GM19099 (cell line): ENCODE data around the gene AFG1L.

Experiments
- POLR2A ChIP-seq: IDR thresholded peaks from 3 replicates; pipeline ENCODE4 v1.6.1; 2011; ENCODE audit warnings: low read depth; ENCODE audit not compliant: insufficient read length; ENCODE audit errors: extremely low read depth

Gene AFG1L

GRCh38 chr6:108364470-108364869, 69.6 kb downstream of the AFG1L start:
- TF ChIP-seq POLR2A: no peak

GRCh38 chr6:108365478-108365877, 70.6 kb downstream of the AFG1L start:
- TF ChIP-seq POLR2A: no peak

DNA sequence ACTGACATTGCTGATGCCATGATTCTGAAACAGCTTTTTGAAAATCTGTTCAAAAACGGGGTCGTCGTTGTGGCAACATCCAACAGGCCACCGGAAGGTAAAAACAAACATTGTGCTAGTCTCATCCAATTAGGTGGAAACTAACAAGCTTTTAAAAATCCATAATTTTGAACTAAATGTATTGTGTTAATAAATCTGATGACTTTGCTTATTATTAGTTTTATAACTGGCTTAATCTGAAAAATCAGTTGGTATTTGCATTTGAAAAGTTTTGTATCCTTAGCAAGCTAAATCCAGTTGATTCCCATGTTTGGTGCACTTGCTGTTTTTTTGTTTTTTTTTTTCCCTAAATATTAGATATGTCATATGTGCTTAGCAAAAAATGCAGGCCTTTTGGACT, 71.4 kb downstream of the AFG1L start:
- TF ChIP-seq POLR2A: no peak

DNA sequence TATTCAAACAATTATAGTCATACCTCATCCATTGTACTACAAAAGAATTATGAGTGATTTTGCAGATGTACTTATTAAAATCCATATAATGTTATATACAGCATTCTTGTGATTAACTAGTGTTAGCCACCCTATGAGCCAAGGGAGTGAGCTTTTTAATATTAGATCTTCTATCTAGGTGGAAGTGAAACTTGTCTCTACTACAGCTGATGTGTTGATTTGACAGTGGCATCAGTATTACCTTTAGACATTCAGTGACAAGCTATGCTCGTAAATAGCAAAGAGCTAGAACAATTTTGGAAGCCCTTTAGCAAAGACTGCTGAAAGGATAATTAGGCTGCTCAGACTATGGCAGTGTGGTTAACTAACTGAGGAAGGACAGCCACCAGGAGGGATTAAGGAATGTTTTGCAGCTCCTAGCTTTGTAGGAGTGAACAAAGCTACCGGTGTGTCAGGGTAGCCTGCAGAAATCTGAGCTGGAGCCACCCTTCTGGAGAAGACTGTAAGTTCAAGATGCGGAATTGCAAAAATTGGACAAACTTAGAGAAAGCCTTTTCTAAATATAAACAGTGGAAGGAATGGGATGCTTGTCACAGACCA, 73.7 kb downstream of the AFG1L start:
- no peak for TF ChIP-seq POLR2A

DNA sequence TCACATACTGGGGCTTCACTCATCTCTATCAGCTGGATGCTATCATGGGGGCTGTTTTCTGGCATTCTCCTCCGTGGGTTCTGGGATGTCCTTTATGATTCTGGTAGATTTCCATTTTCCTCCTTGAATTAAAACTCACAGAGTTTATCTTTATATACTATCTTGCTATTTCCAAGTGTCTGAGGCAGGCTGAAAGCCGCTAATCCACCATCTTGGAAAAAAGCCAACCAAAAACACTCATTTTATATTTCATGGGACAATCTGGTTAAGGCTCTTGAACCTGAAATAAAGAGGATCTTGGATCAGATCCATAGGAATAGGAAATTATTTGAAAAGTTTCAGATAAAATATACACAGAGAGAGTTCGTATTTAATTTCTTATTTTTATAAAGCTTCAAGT, 86.0 kb downstream of the AFG1L start:
- TF ChIP-seq POLR2A: no peak

- no peak for TF ChIP-seq POLR2A
Measured at GRCh38 chr6:108383981-108384380, 89.1 kb downstream of the AFG1L start.

GRCh38 chr6:108395297-108395696, 100.4 kb downstream of the AFG1L start:
- TF ChIP-seq POLR2A: no peak

DNA sequence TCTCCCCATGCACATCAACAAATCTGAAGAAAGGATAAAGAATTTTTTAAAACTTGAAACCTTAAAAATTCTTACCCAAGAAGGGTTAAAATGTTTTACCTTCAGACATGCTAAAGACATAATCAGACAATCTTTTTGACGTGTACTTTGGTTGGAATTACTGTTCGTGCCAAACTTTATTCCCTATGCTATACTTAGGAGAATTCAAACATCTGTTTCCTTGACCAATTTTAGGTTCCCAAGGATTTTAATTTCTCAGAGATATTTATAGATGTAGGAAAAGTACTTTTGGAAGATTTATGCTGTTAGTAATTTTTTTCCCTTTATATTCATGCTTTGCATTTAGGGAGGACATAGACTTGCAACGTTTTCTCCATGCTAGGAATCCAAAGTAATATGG, 108.4 kb downstream of the AFG1L start:
- TF ChIP-seq POLR2A: no peak

DNA sequence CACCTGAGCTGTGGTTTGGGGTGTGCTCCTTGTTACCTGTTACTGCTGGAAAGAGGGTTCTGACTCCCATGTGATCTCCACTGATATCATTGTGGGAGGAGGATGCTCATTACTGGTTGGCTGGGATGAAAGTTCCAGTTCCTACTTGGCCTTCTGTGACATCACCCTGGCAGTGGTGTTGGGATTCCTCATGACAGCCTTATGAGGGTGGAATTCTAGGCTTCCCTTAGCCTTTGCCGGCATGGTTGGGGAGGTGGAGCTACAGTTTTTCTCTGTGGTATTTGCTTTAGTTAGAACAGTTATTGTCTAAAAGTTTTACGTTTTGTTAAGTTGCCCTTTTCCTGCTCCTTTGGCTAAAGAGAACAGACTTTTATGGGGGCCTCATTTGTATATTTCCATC, 112.1 kb downstream of the AFG1L start:
- TF ChIP-seq POLR2A: no peak

DNA sequence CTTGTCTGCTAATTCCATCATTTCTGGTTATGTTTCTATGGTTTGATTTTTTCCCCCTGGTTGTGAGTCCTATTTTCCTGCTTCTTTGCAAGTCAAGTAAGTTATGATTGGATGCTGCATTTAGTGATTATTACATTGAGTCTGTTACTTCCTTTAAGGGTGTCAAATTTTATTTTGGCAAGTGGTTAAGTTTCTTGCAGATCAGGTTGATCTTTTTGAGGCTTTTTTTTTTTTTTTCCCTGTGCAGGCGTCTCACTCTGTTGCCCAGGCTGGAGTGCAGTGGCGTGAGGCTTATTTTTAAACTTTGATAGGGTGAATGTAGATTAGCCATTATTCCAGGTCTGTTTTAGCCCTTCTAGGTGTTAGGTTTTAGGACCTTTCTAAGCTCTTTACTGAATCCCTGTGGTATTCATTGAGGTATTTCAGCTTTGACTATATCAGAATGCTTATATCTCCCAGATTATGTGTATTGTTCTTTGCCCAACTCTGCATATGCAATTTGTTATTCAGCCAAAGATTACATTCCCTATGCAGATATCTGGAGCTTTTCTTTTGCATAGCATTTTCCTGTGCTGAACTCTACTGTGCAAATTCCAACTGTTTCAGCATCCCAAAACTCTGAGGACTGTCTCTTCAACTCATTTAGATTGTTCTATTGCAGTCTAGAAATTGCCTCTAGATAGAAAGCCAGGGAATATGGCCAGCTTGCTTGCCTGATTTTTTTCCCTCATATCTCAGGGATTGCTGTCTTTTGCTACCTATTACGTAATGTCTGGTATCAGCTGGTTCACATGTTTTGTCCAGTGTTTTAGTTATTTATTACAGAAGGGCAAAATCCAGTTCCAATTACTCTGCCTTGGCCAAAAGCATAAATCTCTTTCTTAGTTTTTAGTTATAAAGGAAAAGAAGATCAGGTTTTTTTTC, 113.3 kb downstream of the AFG1L start:
- TF ChIP-seq POLR2A: no peak

GRCh38 chr6:108408861-108409260, 114.0 kb downstream of the AFG1L start:
- no peak for TF ChIP-seq POLR2A

DNA sequence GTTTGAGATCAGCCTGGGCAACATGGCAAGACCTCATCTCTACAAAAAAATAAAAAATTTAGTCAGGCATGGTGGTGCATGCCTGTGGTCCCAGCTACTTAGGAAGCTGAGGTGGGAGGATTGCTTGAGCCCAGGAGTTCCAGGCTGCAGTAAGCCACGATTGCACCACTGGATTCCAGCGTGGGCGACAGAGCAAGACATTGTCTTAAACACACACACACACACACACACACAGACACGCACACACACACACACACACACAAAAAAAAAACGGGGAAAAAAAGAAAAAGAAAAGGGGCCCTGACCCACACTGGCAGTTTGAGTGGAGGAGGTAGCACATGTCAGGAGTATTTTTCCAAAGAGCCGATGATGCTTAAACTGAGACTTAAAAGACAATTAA, 122.2 kb downstream of the AFG1L start:
- TF ChIP-seq POLR2A: no peak

DNA sequence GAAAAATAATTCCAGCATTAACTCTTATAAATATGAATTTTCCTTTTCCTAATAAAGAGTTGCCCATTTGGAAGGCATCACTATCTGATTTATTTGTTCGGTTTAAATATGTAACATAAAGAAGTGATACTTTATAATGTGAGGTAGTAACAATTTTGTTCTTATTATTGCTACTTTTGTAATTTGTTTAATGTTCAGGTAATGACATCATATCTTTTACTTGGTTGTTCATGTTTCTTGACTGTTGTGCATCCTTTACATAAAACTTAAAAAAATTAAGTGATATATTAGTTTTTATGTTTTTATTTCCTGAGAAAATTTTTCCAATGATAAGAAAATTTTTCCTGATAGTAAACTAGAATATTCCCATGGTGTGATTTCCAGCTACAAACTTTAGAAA, 124.6 kb downstream of the AFG1L start:
- no peak for TF ChIP-seq POLR2A

DNA sequence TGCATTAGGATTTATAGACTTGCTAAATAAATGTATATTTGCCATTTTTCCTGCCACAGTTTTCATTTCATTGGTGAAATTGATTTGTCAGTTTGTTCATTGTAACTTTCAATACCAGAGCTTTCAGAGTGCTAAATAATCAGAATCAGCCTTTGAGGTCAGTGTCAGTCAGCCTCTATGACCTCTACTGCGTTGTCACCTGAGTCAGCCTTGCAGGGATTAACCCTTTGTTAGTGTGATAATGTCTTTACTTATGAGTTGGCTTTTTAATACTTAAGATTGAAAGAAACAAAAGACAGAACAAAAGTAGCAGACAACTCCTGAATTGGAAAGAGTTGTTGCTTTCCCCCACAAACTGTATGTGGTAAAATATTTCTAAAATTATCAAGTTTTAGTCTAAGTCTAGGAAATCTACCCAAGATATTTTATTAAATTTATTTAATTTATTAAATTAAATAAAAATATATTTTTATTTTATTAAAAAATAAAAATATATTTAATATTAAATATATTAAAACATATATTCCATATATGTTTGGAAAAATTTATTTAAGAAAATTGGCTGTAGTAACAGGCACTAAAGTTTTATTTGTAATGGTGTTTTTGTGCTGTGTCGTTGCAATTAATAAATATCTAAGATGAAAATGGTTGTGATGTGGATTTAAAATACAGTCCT, 125.2 kb downstream of the AFG1L start:
- no peak for TF ChIP-seq POLR2A

DNA sequence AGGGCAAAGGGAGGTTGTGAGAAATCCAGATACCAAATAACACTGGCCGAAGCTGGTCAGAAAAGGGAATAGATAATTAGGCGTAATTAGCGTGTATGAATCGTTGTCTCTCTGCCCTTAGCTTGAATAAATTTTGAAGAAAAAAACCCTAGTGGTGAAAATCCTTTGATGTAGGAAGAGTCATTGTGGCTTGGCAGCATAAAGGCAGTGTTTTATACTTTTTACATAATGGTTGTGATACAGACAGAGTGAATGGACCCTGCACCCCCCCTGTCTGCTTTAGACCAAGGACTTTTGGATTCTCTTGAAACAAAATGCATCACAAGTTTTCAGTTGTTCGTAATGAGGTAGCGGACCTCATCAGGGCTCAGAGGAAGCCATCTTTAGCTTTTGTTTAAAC, 126.5 kb downstream of the AFG1L start:
- no peak for TF ChIP-seq POLR2A
